IMR-90 (cell line): ENCODE data around the gene CD8A. TPM values are rescaled to one million over a fixed set of nuclear protein-coding genes. Genes with fewer than 3 reads are reported as not detected.

Experiments
- ATAC-seq: fragments of 200-7000 bp; cut with Tn5 transposase; 2 replicates; pipeline ENCODE4 v1.9.1; 2020; ENCODE audit warnings: low read depth, mild to moderate bottlenecking, moderate library complexity
- BruUV-seq: library from RNA; stranded (reverse); fragments of 400-500 nt; replicated peaks from 2 replicates; lab custom pipeline; 2021; lab: Mats Ljungman, UMichigan
- CTCF ChIA-PET: fragments of 300-600 bp; formaldehyde crosslinking; extraction: SDS; loops from one replicate; lab custom pipeline; 2021; ENCODE audit warnings: antibody characterized with exemption; lab: Yijun Ruan, JAX
- POLR2A ChIA-PET: fragments of 300-600 bp; sonication (Branson Sonifier 250); formaldehyde crosslinking; loops from one replicate; lab custom pipeline; 2022; ENCODE audit warnings: antibody characterized with exemption; ENCODE audit not compliant: unreplicated experiment; lab: Charles Lee
- DNase-seq: peaks from one replicate; pipeline ENCODE4 v3.0.0; 2013
- H2AFZ ChIP-seq: replicated peaks from 2 replicates; pipeline ENCODE3; 2013; ENCODE audit warnings: low read length, mild to moderate bottlenecking; ENCODE audit not compliant: poor library complexity
- H2AK5ac ChIP-seq: 2 replicates; pipeline ENCODE4 v1.6.1; 2013; ENCODE audit warnings: low read depth, low read length, inconsistent platforms
- H2AK9ac ChIP-seq: replicated peaks from 2 replicates; pipeline ENCODE3; 2013; ENCODE audit warnings: mild to moderate bottlenecking, low read depth, low read length, moderate library complexity; ENCODE audit not compliant: poor library complexity
- H2BK120ac ChIP-seq: 2 replicates; pipeline ENCODE4 v1.6.1; 2013; ENCODE audit warnings: low read depth, low read length, inconsistent platforms
- H2BK15ac ChIP-seq: 3 replicates; pipeline ENCODE4 v1.6.1; 2013; ENCODE audit warnings: low read depth, low read length, inconsistent platforms
- H2BK20ac ChIP-seq: 2 replicates; pipeline ENCODE4 v1.6.1; 2013; ENCODE audit warnings: low read depth, mild to moderate bottlenecking, inconsistent platforms, low read length, moderate library complexity
- H2BK5ac ChIP-seq: 2 replicates; pipeline ENCODE4 v1.6.1; 2013; ENCODE audit warnings: mild to moderate bottlenecking, low read depth, low read length, inconsistent platforms; ENCODE audit not compliant: poor library complexity, severe bottlenecking
- H3K14ac ChIP-seq: replicated peaks from 2 replicates; pipeline ENCODE4 v1.6.1; 2013; ENCODE audit warnings: low read depth, low read length, inconsistent platforms
- H3K18ac ChIP-seq: 2 replicates; pipeline ENCODE4 v1.6.1; 2013; ENCODE audit warnings: low read depth, low read length, control low read depth
- H3K23ac ChIP-seq: 2 replicates; pipeline ENCODE4 v1.6.1; 2013; ENCODE audit warnings: low read depth, low read length, inconsistent platforms
- H3K27ac ChIP-seq: 2 replicates; pipeline ENCODE4 v1.5.1; 2013; ENCODE audit warnings: mild to moderate bottlenecking, control low read depth, low read length; ENCODE audit not compliant: insufficient read depth
- H3K27me3 ChIP-seq: 2 replicates; pipeline ENCODE4 v1.6.1; 2013; ENCODE audit warnings: low read length; ENCODE audit not compliant: control insufficient read depth, insufficient read depth
- H3K36me3 ChIP-seq: 2 replicates; pipeline ENCODE4 v1.6.1; 2013; ENCODE audit warnings: low read length, mixed read lengths; ENCODE audit not compliant: control insufficient read depth, insufficient read depth
- H3K4ac ChIP-seq: 2 replicates; pipeline ENCODE4 v1.6.1; 2013; ENCODE audit warnings: low read depth, low read length, inconsistent platforms
- H3K4me1 ChIP-seq: 2 replicates; pipeline ENCODE4 v1.6.1; 2013; ENCODE audit warnings: low read length, mixed read lengths; ENCODE audit not compliant: control insufficient read depth, insufficient read depth
- H3K4me2 ChIP-seq: 2 replicates; pipeline ENCODE4 v1.6.1; 2013; ENCODE audit warnings: low read depth, mild to moderate bottlenecking, control low read depth, low read length, moderate library complexity
- H3K4me3 ChIP-seq: 2 replicates; pipeline ENCODE4 v1.5.1; 2013; ENCODE audit warnings: low read depth, mild to moderate bottlenecking, control low read depth, low read length, moderate library complexity; ENCODE audit not compliant: insufficient read depth
- H3K56ac ChIP-seq: 2 replicates; pipeline ENCODE4 v1.6.1; 2013; ENCODE audit warnings: low read length, inconsistent platforms; ENCODE audit not compliant: insufficient read depth; ENCODE audit errors: extremely low read depth
- H3K79me1 ChIP-seq, 2 experiments: 2 replicates each; pipeline ENCODE4 v1.6.1; 2013; ENCODE audit warnings: low read length in 2 of 2, inconsistent platforms in 1 of 2, low read depth in 1 of 2
- H3K9ac ChIP-seq: 2 replicates; pipeline ENCODE4 v1.6.1; 2013; ENCODE audit warnings: low read depth, low read length, control low read depth
- H3K9me1 ChIP-seq: 2 replicates; pipeline ENCODE4 v1.6.1; 2013; ENCODE audit warnings: low read length, inconsistent platforms; ENCODE audit not compliant: insufficient read depth
- H3K9me3 ChIP-seq: 2 replicates; pipeline ENCODE4 v1.6.1; 2013; ENCODE audit warnings: low read length; ENCODE audit not compliant: control insufficient read depth, insufficient read depth
- H4K20me1 ChIP-seq: 2 replicates; pipeline ENCODE4 v1.6.1; 2013; ENCODE audit warnings: low read length, inconsistent platforms; ENCODE audit not compliant: insufficient read depth
- H4K5ac ChIP-seq: 2 replicates; pipeline ENCODE4 v1.6.1; 2013; ENCODE audit warnings: mild to moderate bottlenecking, low read depth, low read length, control low read depth
- H4K8ac ChIP-seq, 2 experiments: 2 replicates each; pipeline ENCODE4 v1.6.1; 2013; ENCODE audit warnings: low read depth in 2 of 2, low read length in 2 of 2, control low read depth in 1 of 2, inconsistent platforms in 1 of 2
- H4K91ac ChIP-seq: 2 replicates; pipeline ENCODE4 v1.6.1; 2013; ENCODE audit warnings: low read depth, low read length, inconsistent platforms; ENCODE audit not compliant: insufficient read depth
- BHLHE40 ChIP-seq: fragments of 150-350 bp; IDR thresholded peaks from 2 replicates; pipeline ENCODE4 v1.6.1; 2016; ENCODE audit warnings: mild to moderate bottlenecking, low read depth, low read length
- CEBPB ChIP-seq: IDR thresholded peaks from 2 replicates; pipeline ENCODE4 v1.6.1; 2012; ENCODE audit warnings: low read depth, low read length, improper control_type of control experiment
- CHD1 ChIP-seq: IDR thresholded peaks from 2 replicates; pipeline ENCODE4 v1.6.1; 2012; ENCODE audit warnings: low read depth, low read length, improper control_type of control experiment
- MAFK ChIP-seq: IDR thresholded peaks from 2 replicates; pipeline ENCODE4 v1.6.1; 2012; ENCODE audit warnings: low read depth, low read length, improper control_type of control experiment
- MAZ ChIP-seq: IDR thresholded peaks from 2 replicates; pipeline ENCODE4 v1.6.1; 2012; ENCODE audit warnings: low read depth, mild to moderate bottlenecking, low read length, improper control_type of control experiment, moderate library complexity, borderline replicate concordance
- MXI1 ChIP-seq: IDR thresholded peaks from 2 replicates; pipeline ENCODE4 v1.6.1; 2012; ENCODE audit warnings: low read depth, mild to moderate bottlenecking, low read length, moderate library complexity, borderline replicate concordance
- NFE2L2 ChIP-seq: fragments of 150-350 bp; IDR thresholded peaks from 2 replicates; pipeline ENCODE4 v1.6.1; 2016; ENCODE audit warnings: low read depth, mild to moderate bottlenecking, low read length
- POLR2A ChIP-seq: IDR thresholded peaks from 2 replicates; pipeline ENCODE4 v1.6.1; 2012; ENCODE audit warnings: mild to moderate bottlenecking, low read depth, low read length
- RCOR1 ChIP-seq: IDR thresholded peaks from 2 replicates; pipeline ENCODE4 v1.6.1; 2012; ENCODE audit warnings: mild to moderate bottlenecking, low read length, improper control_type of control experiment; ENCODE audit not compliant: insufficient replicate concordance
- RFX5 ChIP-seq: IDR thresholded peaks from 2 replicates; pipeline ENCODE4 v1.8.0; 2012; ENCODE audit warnings: low read depth, mild to moderate bottlenecking, low read length, moderate library complexity
- SMC3 ChIP-seq: fragments of 150-350 bp; IDR thresholded peaks from 2 replicates; pipeline ENCODE4 v1.6.1; 2016; ENCODE audit warnings: low read depth, mild to moderate bottlenecking, antibody characterized with exemption, low read length, moderate library complexity
- whole genome bisulfite sequencing, 2 experiments: methylation state at CpG; one replicate each; pipeline versions ENCODE4 v1.1.5 to v1.1.7; 2013; ENCODE audit warnings: missing lambda C conversion rate in 2 of 2; ENCODE audit not compliant: insufficient read length in 1 of 2; ENCODE audit errors: extremely low coverage in 2 of 2; 5-methylcytosine and 5-hydroxymethylcytosine counted together
- dilution Hi-C: fragments of 300-500 bp; cut with HindIII; formaldehyde crosslinking; loops from one replicate; pipeline ENCODE4 v1.14.3; 2018; ENCODE audit warnings: low sequenced_read_pairs; ENCODE audit not compliant: unreplicated experiment
- in situ Hi-C: fragments of 300-500 bp; cut with MboI; formaldehyde crosslinking; loops from 3 replicates; pipeline ENCODE4 v1.14.3; 2019; ENCODE audit warnings: low sequenced_read_pairs, inconsistent platforms, mixed read lengths
- intact Hi-C: fragments of 100-400 bp; cut with micrococcal nuclease; formaldehyde crosslinking; loops from 2 replicates; pipeline ENCODE4 v1.10.0; 2022
- polyA plus RNA-seq, 3 experiments: library from polyadenylated mRNA; depleted of rRNA; stranded (reverse); fragments of >200 nt; gene quantifications; 2 replicates each; pipeline ENCODE4 v1.2.3, GENCODE V29; 2012; ENCODE audit warnings: low replicate concordance in 1 of 3
- total RNA-seq: library from RNA; depleted of rRNA; stranded (reverse); fragments of >200 nt; gene quantifications from 2 replicates; pipeline ENCODE4 v1.2.3, GENCODE V29; 2012
- TF ChIP-seq, protein P1 (sequence below): fragments of 150-350 bp; IDR thresholded peaks from 2 replicates; pipeline ENCODE4 v1.6.1; 2017; ENCODE audit warnings: mild to moderate bottlenecking, antibody characterized with exemption, low read length, low read depth
- TF ChIP-seq, protein P2 (sequence below): conservative IDR thresholded peaks from 2 replicates; pipeline ENCODE4 v1.5.1; 2012; ENCODE audit warnings: mild to moderate bottlenecking, low read depth, low read length, improper control_type of control experiment
- TF ChIP-seq, protein P3 (sequence below): fragments of 150-350 bp; IDR thresholded peaks from 2 replicates; pipeline ENCODE4 v1.6.1; 2016; ENCODE audit warnings: low read depth, mild to moderate bottlenecking, low read length, moderate library complexity, borderline replicate concordance

Gene CD8A
- total and polyA plus RNA-seq, 2 of the 4 experiments (the other 2 are of a cell fraction): not detected

DNA sequence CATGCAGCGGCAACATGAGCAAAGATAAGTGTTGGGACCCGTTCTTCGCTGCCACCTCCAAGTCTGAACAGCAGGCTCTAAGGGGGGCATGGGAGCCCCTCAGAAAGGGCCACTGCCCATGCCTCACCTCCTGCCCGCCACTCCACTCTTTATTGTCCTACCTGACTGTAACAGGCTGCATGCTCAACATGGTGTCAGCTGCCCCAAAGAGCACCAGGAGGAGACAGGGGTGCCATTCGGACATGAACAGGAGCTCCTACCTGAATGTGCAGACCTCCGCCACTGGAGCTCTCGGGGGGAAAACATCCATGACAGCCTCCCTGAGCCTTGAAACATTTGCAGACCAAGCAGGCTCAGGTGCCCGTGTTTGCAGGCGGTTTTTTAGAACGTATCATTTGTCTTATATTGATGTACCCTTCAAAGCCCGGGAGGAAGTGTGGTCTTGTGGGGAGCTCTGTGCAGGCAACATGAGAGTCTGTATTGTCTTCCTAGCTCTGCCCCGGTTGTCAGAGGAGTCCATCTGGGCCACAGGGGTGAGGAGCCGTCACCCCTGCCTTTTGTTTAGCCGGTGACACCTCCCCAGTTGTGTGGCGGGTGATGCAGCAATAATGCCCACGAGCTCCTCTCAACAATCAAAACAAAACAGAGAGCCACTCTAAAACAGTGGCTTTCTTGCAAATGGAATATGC, 35.1 kb upstream of the CD8A start:
- Histone ChIP-seq H3K4ac (no peak overlapping the region), H3K9me1 (no peaks in the 10 kb centered on the region), H4K5ac (no peak overlapping the region), H3K4me2 (no peak overlapping the region), H4K8ac (no peak overlapping the region), H3K23ac (no peak overlapping the region), H3K9me3 (peaks cover 2% of the 10 kb centered on the region; the same call in 1 of the 2 replicates), H3K79me1 (no peaks in the 10 kb centered on the region), H3K4me1 (no peaks in the 10 kb centered on the region), H4K20me1 (no peaks in the 10 kb centered on the region), H3K4me3 (no peak overlapping the region), H2AK9ac (no peak overlapping the region), H3K36me3 (no peaks in the 10 kb centered on the region), H3K27ac (no peak overlapping the region), H3K56ac (no peak overlapping the region), H2BK15ac (no peak overlapping the region), H2BK5ac (no peak overlapping the region), H2BK120ac (no peak overlapping the region), H2AFZ (no peak overlapping the region), H3K27me3 (peaks cover 19% of the 10 kb centered on the region), H4K91ac (no peak overlapping the region), H2BK20ac (no peak overlapping the region), H3K14ac (no peak overlapping the region), H3K9ac (no peak overlapping the region), H2AK5ac (no peak overlapping the region), H3K18ac (no peak overlapping the region)
- dilution Hi-C loops (no loop called here), intact Hi-C loops (no loop called here), in situ Hi-C loops (no loop called here)
- TF ChIP-seq MXI1 (no peak), RFX5 (no peak), MAZ (no peak), CHD1 (no peak), BHLHE40 (no peak), SMC3 (no peak), CEBPB (no peak), RCOR1 (no peak), NFE2L2 (no peak), MAFK (no peak), POLR2A (no peak)
- TF ChIP-seq, protein P1, sequence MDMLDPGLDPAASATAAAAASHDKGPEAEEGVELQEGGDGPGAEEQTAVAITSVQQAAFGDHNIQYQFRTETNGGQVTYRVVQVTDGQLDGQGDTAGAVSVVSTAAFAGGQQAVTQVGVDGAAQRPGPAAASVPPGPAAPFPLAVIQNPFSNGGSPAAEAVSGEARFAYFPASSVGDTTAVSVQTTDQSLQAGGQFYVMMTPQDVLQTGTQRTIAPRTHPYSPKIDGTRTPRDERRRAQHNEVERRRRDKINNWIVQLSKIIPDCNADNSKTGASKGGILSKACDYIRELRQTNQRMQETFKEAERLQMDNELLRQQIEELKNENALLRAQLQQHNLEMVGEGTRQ: no peak
- TF ChIP-seq, protein P2, sequence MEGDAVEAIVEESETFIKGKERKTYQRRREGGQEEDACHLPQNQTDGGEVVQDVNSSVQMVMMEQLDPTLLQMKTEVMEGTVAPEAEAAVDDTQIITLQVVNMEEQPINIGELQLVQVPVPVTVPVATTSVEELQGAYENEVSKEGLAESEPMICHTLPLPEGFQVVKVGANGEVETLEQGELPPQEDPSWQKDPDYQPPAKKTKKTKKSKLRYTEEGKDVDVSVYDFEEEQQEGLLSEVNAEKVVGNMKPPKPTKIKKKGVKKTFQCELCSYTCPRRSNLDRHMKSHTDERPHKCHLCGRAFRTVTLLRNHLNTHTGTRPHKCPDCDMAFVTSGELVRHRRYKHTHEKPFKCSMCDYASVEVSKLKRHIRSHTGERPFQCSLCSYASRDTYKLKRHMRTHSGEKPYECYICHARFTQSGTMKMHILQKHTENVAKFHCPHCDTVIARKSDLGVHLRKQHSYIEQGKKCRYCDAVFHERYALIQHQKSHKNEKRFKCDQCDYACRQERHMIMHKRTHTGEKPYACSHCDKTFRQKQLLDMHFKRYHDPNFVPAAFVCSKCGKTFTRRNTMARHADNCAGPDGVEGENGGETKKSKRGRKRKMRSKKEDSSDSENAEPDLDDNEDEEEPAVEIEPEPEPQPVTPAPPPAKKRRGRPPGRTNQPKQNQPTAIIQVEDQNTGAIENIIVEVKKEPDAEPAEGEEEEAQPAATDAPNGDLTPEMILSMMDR: no peak
- TF ChIP-seq, protein P3, sequence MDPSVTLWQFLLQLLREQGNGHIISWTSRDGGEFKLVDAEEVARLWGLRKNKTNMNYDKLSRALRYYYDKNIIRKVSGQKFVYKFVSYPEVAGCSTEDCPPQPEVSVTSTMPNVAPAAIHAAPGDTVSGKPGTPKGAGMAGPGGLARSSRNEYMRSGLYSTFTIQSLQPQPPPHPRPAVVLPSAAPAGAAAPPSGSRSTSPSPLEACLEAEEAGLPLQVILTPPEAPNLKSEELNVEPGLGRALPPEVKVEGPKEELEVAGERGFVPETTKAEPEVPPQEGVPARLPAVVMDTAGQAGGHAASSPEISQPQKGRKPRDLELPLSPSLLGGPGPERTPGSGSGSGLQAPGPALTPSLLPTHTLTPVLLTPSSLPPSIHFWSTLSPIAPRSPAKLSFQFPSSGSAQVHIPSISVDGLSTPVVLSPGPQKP: no peak
- BruUV-seq: no TSS peak
- CTCF ChIA-PET: no interaction called here
- ATAC-seq: no peak
- WGBS, 2 experiments: 73% methylated on average over 3 of the region's 16 CpGs; no CpG with 5 or more reads in 1 of the 2 experiments
- POLR2A ChIA-PET: no interaction called here
- no peak for DNase-seq
